Gastrocnemius medialis (tissue), 4 donors: ENCODE measurements around the gene VSTM2B.

Source experiments
- POLR2A ChIP-seq, 2 donors: fragments of 450-650 bp; IDR thresholded peaks; one replicate each; pipeline ENCODE4 v1.6.1; 2017; ENCODE audit warnings: antibody characterized with exemption in 2 of 2, mild to moderate bottlenecking in 2 of 2, moderate library complexity in 2 of 2
- TF ChIP-seq, protein P1 (sequence below), 5 experiments: fragments of 450-650 bp in 3 of 5; fragments of 200-600 bp in 2 of 5; sonication (generic) in 2 of 5; IDR thresholded peaks in 4 of 5; conservative IDR thresholded peaks in 1 of 5; 1 replicate in 4 of 5; 2 replicates in 1 of 5; pipeline ENCODE4 v1.5.1; 2016 to 2019; ENCODE audit warnings: antibody characterized with exemption in 5 of 5, mild to moderate bottlenecking in 3 of 5, moderate library complexity in 3 of 5

DNA sequence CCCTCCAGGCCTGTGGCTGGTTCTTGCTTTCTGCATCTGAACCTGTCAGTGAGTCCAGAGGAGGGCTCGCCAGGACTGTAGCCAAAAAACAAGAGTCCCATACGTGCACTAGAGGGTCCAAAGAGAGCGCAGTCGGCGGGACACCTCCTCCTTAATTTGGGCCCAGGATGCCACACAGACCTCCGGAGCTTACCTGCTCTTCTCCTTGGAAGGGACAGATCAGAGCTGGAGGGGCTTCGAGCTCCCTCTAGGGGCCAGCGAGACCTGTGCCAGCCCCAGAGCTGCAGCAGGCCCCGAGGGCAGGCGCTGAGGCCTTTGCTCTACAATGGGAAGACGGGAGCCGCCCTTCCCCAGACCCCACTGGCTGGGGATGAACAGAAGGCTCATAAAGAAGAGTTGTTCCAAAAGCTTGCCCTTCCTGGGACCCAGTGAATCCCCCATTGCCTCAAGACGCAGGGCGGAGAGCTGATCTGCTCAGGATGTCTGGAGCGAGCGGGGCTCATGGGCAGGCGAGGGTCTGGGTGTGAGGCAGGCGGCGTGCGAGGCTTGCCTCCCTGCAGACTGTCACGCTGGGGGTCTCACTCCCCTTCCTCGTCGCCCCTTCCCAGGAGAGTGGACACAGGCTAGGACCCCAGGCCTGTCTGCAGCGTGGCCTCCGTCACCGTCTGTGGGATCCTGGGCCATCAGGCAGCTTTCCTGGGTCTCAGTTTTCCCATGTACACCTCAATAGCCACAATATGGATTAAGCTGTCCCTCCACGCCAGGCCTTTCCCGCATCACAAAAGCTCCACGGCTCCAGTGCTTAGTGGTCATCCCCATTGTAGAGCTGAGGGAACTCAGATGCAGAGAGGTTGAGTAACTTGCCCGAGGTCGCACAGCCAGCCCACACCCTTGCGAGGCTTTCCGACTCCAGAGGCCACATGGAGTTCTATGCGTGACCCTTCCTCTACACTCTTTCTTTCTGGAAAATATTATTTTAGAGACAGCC, 46.9 kb upstream of the VSTM2B start:
- TF ChIP-seq, protein P1, sequence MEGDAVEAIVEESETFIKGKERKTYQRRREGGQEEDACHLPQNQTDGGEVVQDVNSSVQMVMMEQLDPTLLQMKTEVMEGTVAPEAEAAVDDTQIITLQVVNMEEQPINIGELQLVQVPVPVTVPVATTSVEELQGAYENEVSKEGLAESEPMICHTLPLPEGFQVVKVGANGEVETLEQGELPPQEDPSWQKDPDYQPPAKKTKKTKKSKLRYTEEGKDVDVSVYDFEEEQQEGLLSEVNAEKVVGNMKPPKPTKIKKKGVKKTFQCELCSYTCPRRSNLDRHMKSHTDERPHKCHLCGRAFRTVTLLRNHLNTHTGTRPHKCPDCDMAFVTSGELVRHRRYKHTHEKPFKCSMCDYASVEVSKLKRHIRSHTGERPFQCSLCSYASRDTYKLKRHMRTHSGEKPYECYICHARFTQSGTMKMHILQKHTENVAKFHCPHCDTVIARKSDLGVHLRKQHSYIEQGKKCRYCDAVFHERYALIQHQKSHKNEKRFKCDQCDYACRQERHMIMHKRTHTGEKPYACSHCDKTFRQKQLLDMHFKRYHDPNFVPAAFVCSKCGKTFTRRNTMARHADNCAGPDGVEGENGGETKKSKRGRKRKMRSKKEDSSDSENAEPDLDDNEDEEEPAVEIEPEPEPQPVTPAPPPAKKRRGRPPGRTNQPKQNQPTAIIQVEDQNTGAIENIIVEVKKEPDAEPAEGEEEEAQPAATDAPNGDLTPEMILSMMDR (IDR thresholded peaks at IDR 0.05 in 4 of 5, conservative IDR thresholded peaks at IDR 0.05 in 1 of 5): no peak
- TF ChIP-seq POLR2A (IDR thresholded peaks at IDR 0.05): no peak
